HG03060 (cell line): Measurements from ENCODE around the gene ZBTB14.
A peak's percentile ranks its signal among the peaks of the same experiment; 100 is the strongest.

ENCODE experiments used
- ATAC-seq: cut with Tn5 transposase; IDR thresholded peaks from one replicate; pipeline ENCODE4 v1.9.1; 2021; ENCODE audit warnings: low read depth, moderate number of reproducible peaks; ENCODE audit not compliant: unreplicated experiment

Gene ZBTB14

DNA sequence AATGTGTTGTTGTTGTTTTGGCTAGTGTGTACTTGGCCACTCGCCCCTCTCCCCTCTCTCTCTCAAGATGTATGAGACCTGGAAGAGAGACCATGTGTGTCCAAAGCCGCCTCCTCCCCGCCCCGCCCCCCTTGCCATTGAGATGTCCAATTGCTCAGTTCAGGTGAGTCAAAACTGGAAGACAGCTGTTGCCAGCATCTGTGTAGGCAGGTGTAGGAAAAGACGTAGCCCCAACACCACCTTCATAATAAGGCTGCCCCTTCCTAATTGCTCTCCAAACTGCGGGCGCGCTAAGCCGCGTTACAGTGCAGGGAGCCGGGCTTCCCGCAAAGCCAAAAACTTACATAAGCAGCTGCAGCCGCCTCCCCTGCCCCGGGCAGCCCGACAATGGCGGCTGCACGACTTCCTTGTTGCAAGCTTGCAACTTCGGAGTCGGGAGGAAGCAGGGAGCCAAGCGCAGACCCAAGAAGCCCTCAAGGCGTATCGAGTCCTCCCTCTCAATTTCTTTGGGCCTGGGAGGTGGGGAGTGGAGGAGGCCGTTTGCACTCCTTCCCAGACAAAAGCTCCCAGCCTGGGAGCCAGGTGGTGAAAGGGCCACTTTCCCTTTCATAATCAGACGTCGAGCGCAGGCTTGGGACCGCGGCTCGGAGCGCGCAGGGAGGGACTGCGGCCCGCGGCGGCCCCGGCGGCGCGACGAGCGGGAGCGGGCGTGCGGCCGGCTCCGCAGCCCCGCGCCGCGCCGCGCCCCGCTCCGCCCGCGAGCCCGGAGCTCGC is 882 bp downstream of the ZBTB14 start:
- ATAC-seq = peak; percentile 22

DNA sequence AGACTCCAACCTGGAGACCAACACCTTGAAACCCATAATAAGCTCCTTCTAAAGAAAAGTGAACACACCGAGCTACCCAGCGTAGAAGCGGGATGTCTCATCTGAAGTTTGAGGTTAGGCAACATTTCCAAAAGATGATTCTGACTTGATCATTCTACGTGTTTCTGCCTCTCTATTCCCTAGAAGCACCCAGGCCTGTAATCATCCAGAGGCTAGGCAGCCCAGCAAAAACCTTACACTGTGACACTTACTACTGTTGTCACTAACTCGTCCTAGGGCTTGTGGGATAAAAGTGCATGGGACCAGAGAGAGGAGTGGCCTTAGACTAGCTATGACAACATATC is 1.4 kb downstream of the ZBTB14 start:
- ATAC-seq = no peak

- ATAC-seq = peak; percentile 40
These were observed 7.0 kb downstream of the ZBTB14 start for GRCh38 chr18:5288517-5288935.

- ATAC-seq = no peak
These were observed 7.7 kb downstream of the ZBTB14 start for GRCh38 chr18:5287854-5288253.

DNA sequence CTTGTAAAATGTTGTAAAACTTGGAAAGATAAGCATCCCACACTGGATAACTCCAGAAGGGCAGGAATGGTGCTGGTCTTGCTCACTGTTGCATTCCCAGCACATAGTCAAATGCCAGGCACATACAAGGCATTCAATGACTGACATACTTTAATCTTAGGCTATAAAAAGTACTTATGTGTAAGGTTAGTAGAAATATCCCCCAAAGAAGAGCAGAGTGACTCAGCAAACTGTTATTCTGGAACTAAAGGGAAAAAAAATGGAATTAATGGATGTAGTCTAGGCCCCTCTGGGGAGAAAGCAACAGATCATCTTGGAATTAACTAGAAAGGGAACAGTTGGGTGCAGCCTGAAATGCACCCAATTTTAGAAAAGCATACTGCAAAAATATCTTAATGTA is 9.0 kb downstream of the ZBTB14 start:
- ATAC-seq = no peak

GRCh38 chr18:5285326-5285725 is 10.2 kb downstream of the ZBTB14 start:
- no peak for ATAC-seq

- ATAC-seq = no peak
These were observed 10.7 kb downstream of the ZBTB14 start for GRCh38 chr18:5284808-5285207.

DNA sequence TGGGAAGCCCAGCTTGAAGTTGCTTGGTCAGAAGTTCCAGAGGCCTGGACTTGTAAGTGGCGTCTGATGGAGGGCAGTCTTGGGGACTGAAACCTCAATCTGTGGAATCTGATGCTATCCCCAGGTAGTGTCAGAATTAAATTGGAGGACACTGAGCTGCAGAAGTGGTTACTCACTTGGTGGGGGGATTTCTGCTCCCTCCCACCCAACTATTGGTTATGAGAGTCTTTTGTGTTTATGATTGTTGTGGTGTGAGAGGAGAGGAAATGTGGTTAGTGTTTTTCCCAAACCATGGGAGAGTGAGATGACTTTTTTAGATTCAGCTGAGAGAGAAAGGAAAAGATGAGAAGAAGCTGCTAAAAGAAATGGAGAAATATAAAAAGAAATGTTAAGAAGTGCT is 12.8 kb downstream of the ZBTB14 start:
- ATAC-seq = no peak

DNA sequence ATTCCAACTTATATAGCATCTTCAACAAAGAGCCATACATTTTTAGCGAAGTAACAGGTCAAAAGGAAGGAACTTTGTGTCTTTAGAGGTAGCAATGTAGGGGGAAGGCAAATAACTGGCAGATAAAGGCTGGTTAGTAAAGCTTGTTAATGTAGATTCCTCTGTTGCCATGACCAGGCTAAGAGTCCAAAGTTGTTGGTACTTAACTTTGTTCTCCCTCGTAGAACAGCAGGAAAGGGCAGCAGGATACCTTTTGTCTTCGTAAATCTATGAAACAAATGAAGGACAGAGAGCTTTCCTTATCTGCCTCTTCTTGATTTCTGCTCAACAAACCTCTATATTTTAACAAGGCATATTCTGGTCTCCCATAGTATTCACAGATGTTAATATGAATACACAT is 18.6 kb downstream of the ZBTB14 start:
- no peak for ATAC-seq

GRCh38 chr18:5275872-5276271 is 19.7 kb downstream of the ZBTB14 start:
- ATAC-seq = no peak

GRCh38 chr18:5268874-5269273 is 26.7 kb downstream of the ZBTB14 start:
- no peak for ATAC-seq

- no peak for ATAC-seq
These were observed 28.8 kb downstream of the ZBTB14 start for GRCh38 chr18:5266721-5267120.

- no peak for ATAC-seq
These were observed 41.6 kb downstream of the ZBTB14 start for GRCh38 chr18:5253910-5254309.

DNA sequence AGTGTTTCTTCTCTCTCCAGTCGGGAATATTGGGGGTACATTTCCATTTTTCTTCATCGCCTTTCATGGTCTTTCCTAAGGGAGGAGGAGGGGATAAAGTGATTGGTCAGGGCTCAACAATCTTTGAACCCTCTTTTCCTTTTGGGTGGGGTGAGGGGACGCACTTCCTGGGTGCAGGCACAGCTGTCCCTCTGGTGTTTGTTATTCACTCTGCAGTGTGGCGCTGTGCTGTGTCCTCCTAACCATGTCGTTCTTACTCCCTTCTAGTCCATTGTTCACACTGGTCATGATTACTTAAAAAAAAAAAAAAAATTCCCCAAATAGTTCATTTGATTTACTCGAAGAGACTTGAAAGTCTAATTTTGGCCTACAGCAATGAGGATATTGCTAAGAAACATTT is 44.4 kb downstream of the ZBTB14 start:
- ATAC-seq = no peak

DNA sequence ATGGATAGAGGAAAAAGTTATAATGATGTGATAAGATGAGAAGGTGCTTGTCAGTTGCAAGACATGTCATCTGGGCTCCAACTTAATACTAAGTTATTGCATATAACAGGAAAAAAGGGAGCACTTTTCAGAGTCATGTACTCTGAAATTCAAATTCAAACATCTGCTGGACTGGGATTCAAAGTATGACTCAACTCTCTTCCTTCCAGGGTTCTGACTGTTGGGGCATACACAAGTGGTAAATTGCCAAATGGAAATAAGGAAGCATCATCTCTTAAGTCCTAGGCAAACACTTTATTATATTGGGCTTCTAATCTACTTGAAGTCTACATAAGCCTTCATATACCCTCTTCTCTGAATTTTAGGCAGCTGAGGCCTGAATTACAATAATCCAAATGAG is 44.9 kb downstream of the ZBTB14 start:
- no peak for ATAC-seq

DNA sequence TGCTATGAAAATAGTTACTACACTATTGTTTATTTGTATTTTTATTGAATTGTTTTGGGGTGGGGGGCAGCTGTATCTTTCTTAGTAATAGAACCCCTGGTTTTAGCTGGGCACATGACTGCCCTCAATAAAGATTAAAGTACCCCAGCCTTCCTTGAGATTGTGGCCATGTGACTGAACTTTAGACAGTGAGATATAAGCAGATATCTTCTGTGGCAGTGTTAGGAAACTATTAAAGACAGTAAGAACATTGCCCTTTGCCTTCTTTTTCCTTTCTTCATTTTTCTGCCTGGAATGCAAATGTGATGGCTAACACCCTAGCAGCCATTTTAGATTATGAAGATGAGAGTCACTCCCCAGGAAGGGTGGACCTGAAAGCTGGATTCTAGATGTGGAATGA is 50.6 kb downstream of the ZBTB14 start:
- ATAC-seq = no peak

GRCh38 chr18:5239447-5239846 is 56.1 kb downstream of the ZBTB14 start:
- no peak for ATAC-seq
